Activated CD4-positive, alpha-beta T cell treated with anti-CD3 and anti-CD28 coated beads, Interleukin-2, amount 10 ng/mL, durations not matched to agents 24 days and 14 days (primary cell): ENCODE data around the gene NAB1. TPM values are rescaled to one million over a fixed set of nuclear protein-coding genes. Genes with fewer than 3 reads are reported as not detected.
A peak's percentile ranks its signal among the peaks of the same experiment; 100 is the strongest.
"Not testable (repeated sequence)": the region's sequence is repeated elsewhere in the genome, so short reads cannot be mapped to it uniquely, and the experiment has no call there.

Experiments
- DNase-seq: peaks from one replicate; pipeline ENCODE4 v3.0.0; 2022
- H3K27ac Mint-ChIP-seq: one replicate; pipeline ENCODE4 v1.8.0; 2022; ENCODE audit warnings: mild to moderate bottlenecking, mixed read lengths
- H3K27me3 Mint-ChIP-seq: one replicate; pipeline ENCODE4 v1.8.0; 2022; ENCODE audit warnings: mixed read lengths
- H3K36me3 Mint-ChIP-seq: one replicate; pipeline ENCODE4 v1.8.0; 2022; ENCODE audit warnings: low read depth, mild to moderate bottlenecking, mixed read lengths
- H3K4me1 Mint-ChIP-seq: one replicate; pipeline ENCODE4 v1.8.0; 2021; ENCODE audit warnings: mixed read lengths
- H3K4me3 Mint-ChIP-seq: one replicate; pipeline ENCODE4 v1.8.0; 2022; ENCODE audit warnings: mild to moderate bottlenecking, moderate library complexity, mixed read lengths
- H3K9me3 Mint-ChIP-seq: one replicate; pipeline ENCODE4 v1.8.0; 2021; ENCODE audit warnings: mixed read lengths
- intact Hi-C: fragments of 100-400 bp; cut with micrococcal nuclease; formaldehyde crosslinking; loops from one replicate; pipeline ENCODE4 v1.15.1; 2023
- total RNA-seq: library from RNA; stranded (reverse); gene quantifications from 2 replicates; pipeline ENCODE4 v1.2.3, GENCODE V29; 2022

NAB1 gene, protein sequence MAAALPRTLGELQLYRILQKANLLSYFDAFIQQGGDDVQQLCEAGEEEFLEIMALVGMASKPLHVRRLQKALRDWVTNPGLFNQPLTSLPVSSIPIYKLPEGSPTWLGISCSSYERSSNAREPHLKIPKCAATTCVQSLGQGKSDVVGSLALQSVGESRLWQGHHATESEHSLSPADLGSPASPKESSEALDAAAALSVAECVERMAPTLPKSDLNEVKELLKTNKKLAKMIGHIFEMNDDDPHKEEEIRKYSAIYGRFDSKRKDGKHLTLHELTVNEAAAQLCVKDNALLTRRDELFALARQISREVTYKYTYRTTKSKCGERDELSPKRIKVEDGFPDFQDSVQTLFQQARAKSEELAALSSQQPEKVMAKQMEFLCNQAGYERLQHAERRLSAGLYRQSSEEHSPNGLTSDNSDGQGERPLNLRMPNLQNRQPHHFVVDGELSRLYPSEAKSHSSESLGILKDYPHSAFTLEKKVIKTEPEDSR
- total RNA-seq = 34.1 and 37.4 TPM in 2 replicates

DNA sequence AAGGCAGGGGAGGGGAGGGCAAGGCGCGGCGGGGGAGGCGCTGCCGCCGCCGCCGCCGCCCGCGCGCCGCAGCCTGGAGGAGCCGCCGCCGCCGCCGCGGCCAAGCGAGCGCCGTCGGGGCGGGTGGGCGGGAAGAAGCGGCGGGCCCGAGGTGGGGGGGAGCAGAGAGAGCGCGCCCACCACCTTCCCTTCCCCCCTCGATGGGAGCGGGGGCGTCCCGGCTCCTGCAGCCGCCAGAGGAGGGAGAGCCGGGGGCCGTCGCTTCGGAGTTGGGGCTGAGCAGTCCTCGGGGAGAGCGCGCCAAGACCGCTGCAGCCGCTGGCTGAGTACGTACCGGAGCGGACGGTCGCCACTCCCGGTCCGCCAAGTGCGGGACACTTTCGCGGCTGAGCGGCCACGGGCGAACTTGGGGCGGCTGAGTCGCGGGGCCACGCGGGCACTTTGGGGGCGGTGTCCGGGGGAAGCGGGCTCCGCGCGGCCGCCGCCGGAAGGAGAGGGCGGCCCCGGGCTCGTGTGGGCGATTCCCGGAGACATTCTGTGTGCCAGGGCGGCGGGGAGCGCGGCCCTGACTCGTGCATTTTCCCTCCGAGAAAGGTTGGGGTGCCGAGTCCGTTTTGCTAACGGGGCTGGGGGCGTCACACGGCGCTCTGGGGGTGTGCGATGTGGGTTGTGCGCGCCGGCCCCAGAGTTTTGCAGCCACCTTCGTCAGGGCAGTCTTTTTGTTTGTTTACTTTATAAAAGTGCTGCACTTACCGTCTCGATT is at the start of gene NAB1:
NAB1 (plus strand) TSS at position 49 of the 763 bp plus-strand sequence. CDS start 10,094 bp downstream, outside the sequence.
- H3K4me3 Mint-ChIP-seq = peak within 1 kb of the TSS; percentile 89
- peaks cover 4% of the 10 kb centered on the region for H3K36me3 Mint-ChIP-seq
- peak; percentile 91 for DNase-seq
- intact Hi-C loops = loop anchor here (1.0 to 5.0 kb wide), 8 partner anchors 14 to 363 kb away; partner anchors contain the start of genes GLS, MFSD6, NEMP2 and STAT1
- peak within 1 kb of the TSS; percentile 94 for H3K27ac Mint-ChIP-seq
- H3K27me3 Mint-ChIP-seq = no peaks in the 10 kb centered on the region
- no peaks in the 10 kb centered on the region for H3K9me3 Mint-ChIP-seq
- H3K4me1 Mint-ChIP-seq = peaks cover 36% of the 10 kb centered on the region

DNA sequence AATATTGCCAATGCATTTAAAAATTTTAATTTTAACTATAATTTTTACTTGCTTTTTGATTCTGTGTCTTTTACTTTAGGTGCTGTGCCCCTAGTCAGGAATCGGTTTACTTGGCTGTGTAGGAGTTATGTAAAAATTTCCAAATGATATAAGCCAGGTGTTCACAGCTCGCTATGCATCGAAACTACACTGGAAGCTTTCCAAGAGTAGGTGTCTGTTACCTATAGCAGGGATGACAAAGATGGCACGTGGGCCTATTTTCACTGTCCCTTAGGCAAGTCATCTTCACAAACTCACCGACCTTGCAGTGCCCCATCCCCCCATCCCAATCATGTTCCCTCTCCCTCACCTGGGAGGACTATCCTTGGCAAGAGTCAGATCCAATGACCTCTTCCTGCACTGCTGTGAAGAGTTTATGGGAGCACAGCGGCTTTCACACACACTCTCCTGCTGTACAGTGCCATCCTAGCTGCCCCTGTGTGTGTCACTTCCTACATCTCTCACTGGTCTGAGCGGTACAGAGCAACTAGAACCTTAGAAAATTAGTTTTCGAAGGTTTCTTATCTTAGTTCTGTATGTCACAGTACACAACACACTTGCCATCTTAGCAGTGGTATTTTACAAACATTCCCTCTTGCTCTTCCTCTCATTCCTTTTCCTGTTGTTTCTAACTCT is 49.2 kb upstream of the NAB1 start:
- peaks cover 8% of the 10 kb centered on the region for H3K9me3 Mint-ChIP-seq
- H3K27me3 Mint-ChIP-seq = peaks cover 2% of the 10 kb centered on the region
- H3K4me3 Mint-ChIP-seq = no peak overlapping the region
- DNase-seq = no peak
- no peaks in the 10 kb centered on the region for H3K36me3 Mint-ChIP-seq
- intact Hi-C loops = no loop called here
- peaks cover 14% of the 10 kb centered on the region for H3K4me1 Mint-ChIP-seq
- H3K27ac Mint-ChIP-seq = no peak overlapping the region

DNA sequence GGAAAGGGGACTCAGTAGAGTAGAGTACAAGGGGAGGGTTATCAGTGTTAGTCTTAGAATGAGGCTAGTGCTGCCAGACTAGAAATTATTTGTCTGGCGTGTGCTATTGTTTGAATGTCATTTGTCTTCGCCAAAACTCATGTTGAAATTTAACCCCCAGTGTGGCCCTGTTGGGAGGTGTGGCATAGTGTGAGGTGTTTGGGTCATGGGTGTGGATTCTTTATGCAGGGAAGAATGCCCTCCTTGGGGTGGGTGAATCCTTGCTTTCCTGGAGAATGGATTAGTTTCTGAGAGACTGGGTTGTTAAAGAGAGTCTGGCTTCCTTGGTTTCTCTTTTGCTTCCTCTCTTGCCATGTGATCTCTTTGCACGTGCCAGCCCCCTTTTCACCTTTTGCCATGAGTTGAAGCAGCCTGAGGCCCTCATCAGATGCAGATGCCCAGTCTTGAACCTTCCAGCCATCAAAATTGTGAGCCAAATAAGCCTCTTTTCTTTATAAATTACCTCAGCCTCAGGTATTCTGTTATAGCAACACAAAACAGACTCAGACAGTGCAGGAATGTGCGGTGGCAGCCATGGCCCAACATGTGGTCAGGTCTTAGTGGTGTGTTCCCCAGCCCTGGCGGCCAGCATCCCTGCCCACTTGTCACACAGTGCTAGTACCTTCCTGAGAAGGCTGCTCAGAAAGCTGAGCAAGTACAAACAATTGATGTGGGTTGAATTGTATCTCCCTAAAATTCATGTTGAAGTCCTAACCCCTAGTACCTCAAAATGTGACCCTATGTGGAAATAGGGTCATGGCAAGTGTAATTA is 48.4 kb upstream of the NAB1 start:
- no peaks in the 10 kb centered on the region for H3K36me3 Mint-ChIP-seq
- intact Hi-C loops = no loop called here
- peaks cover 2% of the 10 kb centered on the region for H3K27me3 Mint-ChIP-seq
- H3K9me3 Mint-ChIP-seq = peaks cover 6% of the 10 kb centered on the region
- H3K4me3 Mint-ChIP-seq = no peak overlapping the region
- no peak for DNase-seq
- no peak overlapping the region for H3K27ac Mint-ChIP-seq
- peaks cover 14% of the 10 kb centered on the region for H3K4me1 Mint-ChIP-seq

DNA sequence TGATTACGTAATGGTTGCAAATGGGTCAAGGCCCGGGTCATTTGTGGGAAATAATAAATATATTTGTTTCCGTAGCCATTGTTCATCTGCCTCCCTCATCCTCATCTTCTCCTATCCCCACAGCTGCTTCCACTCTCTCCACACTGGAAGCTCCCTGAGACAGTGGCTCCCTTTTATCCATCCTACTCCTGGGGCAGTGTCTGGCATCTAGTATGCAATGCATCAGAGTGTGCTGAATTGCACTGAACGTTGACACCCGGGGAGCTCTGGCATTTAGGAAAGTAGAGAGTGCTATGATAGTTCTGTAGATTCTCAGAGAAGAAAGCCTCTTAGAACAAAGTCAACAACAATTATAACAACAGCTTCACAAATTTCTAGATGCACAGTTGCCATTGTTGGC is 45.5 kb upstream of the NAB1 start:
- Mint-ChIP-seq H3K27me3 (peaks cover 2% of the 10 kb centered on the region), H3K4me3 (no peak overlapping the region), H3K9me3 (peaks cover under 1% of the 10 kb centered on the region), H3K4me1 (peaks cover 17% of the 10 kb centered on the region), H3K36me3 (no peaks in the 10 kb centered on the region), H3K27ac (no peak overlapping the region)
- intact Hi-C loops = no loop called here
- no peak for DNase-seq

DNA sequence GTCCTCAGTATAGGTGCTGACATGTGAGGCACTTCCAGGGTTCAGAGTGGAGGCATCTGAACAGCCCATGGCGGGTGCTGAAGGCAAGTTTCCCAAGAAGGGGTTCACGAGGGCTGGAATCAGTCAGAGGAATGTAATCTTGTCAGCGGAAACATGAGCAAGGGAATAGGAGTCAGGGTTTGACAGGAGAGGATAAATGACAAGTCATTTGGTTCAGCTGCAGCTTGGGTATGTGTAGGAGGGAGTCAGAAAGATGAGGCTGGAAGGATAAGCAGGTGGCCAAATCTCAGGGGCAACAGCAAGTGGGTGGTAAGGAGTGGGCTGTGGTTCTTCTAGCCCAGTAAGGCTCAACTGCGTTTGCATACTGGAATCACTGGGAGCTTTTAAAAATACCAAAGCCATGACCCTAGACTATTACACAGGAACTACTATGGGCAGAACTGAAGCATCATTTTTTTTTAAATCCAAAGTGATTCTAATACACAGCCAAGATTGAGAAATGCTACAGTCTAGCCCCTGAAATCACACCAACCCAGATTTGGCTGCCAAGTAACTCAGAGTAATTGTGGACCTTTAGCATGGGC is 41.8 kb upstream of the NAB1 start:
- Mint-ChIP-seq H3K4me1 (peaks cover 5% of the 10 kb centered on the region), H3K27me3 (peaks cover 2% of the 10 kb centered on the region), H3K36me3 (no peaks in the 10 kb centered on the region), H3K27ac (no peak overlapping the region), H3K9me3 (peaks cover 13% of the 10 kb centered on the region), H3K4me3 (no peak overlapping the region)
- intact Hi-C loops = no loop called here
- DNase-seq = no peak

DNA sequence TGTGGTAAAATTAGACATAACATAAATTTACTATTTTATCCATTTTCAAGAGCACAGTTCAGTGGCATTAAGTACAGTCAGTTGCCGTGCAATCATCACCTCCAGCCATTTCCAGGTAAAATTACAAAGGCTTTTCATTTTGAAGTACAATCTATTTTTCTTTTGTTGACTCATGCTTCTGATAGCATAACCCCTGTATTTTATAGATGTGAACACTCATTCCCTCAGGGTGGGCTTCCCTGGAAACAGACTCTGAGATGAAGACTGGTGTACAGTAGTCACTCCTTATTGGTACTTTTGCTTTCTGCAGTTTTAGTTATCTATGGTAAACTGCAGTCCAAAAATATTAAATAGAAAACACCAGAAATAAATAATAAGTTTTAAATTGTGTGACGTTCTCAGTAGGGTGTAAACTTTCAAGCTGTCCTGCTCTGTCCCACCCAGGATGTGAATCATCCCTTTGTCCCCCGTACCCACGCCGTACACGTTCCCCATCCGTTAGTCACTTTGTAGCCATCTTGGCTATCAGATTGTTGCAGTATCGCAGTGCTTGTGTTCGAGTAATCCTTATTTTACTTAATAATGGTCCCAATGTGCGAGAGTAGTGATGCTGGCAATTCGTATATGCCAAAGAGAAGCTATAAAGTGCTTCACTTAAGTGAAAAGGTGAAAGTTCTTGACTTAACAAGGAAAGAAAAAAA is 41.1 kb upstream of the NAB1 start:
- no peak overlapping the region for H3K4me3 Mint-ChIP-seq
- H3K9me3 Mint-ChIP-seq = peaks cover 13% of the 10 kb centered on the region
- H3K36me3 Mint-ChIP-seq = no peaks in the 10 kb centered on the region
- H3K27me3 Mint-ChIP-seq = peaks cover 2% of the 10 kb centered on the region
- H3K27ac Mint-ChIP-seq = no peak overlapping the region
- intact Hi-C loops = no loop called here
- DNase-seq = no peak
- H3K4me1 Mint-ChIP-seq = peaks cover 5% of the 10 kb centered on the region

DNA sequence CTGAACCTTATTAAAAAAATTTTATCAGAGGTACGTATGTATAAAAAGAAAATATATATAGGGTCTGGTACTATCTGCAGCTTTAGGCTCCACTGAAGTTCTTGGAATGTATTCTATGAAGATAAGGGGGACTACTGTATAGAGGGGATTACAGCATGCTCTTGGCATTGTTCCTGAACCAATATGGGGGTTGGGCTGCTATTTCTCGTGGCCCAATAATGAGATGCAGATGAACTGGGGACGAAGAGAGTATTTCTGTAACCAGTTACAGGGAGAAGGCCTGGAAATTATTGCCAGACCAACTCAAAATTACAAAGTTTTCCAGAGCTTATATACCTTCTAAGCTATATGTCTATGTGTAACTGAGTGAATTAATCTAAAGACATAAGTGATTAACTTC is 40.0 kb upstream of the NAB1 start:
- H3K27ac Mint-ChIP-seq, H3K4me1 Mint-ChIP-seq, intact Hi-C loops, H3K36me3 Mint-ChIP-seq, H3K27me3 Mint-ChIP-seq, H3K4me3 Mint-ChIP-seq, DNase-seq: not testable (repeated sequence)
- peaks cover 13% of the 10 kb centered on the region for H3K9me3 Mint-ChIP-seq

DNA sequence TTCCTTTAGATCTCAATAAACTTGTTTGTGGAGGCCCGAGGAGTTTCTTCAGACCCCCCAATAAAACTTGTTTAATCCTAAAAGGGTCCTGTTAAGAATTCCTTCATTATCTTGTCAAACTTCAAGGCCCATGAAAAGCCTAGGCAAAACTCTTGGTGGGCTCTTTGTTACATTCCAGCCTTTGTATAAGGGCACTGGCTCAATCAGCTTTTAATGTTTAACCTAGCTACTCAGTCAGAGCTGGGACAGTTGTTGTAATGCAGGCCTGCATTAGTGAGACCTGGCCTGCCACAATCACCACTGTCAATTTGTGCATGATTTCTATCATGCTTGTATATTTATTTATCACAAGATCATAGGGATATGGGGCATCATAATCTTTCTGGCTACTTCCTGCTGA is 39.5 kb upstream of the NAB1 start:
- H3K4me3 Mint-ChIP-seq, DNase-seq, H3K27me3 Mint-ChIP-seq, intact Hi-C loops, H3K27ac Mint-ChIP-seq, H3K4me1 Mint-ChIP-seq, H3K36me3 Mint-ChIP-seq: not testable (repeated sequence)
- peaks cover 13% of the 10 kb centered on the region for H3K9me3 Mint-ChIP-seq

DNA sequence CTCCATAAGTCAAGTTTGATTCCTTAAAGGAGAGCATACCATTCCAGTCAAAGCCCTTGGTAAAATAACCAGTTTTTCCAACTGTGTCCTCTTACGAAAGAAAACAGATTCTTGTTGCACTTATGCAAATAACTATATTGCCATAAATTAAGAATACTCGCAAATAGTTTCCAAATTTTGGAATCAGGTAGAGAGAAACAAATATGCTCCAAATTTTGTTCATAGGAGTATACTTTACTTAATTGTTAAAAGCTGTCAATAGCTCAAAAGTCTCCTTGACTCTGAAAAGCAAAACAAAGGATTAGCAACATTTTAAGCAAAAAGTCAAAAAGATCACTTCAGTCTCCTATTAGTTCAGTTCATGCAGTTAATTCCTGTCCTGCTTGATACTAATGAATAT is 38.4 kb upstream of the NAB1 start:
- H3K27ac Mint-ChIP-seq, H3K36me3 Mint-ChIP-seq: not testable (repeated sequence)
- peaks cover 13% of the 10 kb centered on the region for H3K9me3 Mint-ChIP-seq

DNA sequence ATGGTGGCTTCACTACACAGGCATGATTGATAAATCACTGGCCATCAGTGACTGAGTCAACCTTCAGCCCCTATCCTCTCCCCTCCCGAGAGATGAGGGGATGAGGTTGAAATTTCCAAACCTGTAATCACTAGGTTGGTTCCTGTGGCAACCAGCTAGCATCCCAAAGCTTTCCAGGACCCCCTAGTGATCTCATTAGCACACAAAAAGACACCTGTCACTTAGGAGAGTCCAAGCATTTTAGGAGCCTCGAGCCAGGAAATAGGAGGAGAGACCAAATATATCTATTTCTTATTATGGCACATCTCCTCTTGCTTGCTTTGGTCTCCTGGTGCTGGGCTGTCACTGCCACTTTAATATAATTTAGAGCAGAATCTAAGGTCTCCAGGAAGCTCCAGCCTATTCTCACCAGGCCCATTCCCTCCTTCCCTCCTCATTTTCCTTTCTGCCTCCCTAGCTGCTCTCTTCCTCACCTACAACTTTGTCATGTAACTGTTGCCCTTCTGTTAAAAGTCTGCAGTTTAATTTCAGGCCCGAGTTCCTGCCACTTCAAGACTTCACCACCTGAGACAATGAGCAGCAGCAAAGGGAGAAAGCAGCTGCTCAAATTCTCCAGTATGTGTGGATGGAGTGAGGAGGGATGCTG is 33.2 kb upstream of the NAB1 start:
- Mint-ChIP-seq H3K36me3 (no peaks in the 10 kb centered on the region), H3K4me3 (no peak overlapping the region)

More for the DNA sequence above, 38.4 kb upstream of the NAB1 start:
- H3K4me1 Mint-ChIP-seq, DNase-seq, intact Hi-C loops, H3K4me3 Mint-ChIP-seq, H3K27me3 Mint-ChIP-seq: not testable (repeated sequence)

DNA sequence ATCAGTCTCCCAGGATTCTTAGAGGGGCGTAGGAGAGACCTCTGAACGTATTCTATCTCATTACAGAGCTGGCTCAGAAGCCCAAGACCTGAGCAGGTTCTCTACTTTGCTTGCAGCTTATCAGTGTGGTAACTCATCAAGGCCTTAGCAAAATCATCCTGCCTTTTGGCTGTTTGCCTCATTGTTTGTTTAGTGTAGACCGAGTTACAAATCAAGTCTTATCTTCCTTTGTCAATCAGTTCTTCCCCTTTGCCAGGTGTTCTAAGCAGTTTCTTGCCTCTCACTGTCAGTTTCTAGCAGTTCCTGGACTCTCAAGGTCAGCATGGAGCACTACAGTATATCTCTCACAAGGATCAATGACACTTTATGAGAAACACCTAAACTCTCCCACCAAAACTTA is 30.9 kb upstream of the NAB1 start:
- intact Hi-C loops = no loop called here
- no peak for DNase-seq
- Mint-ChIP-seq H3K4me1 (no peaks in the 10 kb centered on the region), H3K27ac (no peak overlapping the region), H3K36me3 (no peaks in the 10 kb centered on the region), H3K4me3 (no peak overlapping the region), H3K27me3 (no peaks in the 10 kb centered on the region), H3K9me3 (peaks cover 5% of the 10 kb centered on the region)

More for the DNA sequence above, 33.2 kb upstream of the NAB1 start:
- intact Hi-C loops = no loop called here
- Mint-ChIP-seq H3K27ac (no peak overlapping the region), H3K9me3 (peaks cover 10% of the 10 kb centered on the region), H3K4me1 (no peaks in the 10 kb centered on the region), H3K27me3 (no peaks in the 10 kb centered on the region)
- DNase-seq = no peak

DNA sequence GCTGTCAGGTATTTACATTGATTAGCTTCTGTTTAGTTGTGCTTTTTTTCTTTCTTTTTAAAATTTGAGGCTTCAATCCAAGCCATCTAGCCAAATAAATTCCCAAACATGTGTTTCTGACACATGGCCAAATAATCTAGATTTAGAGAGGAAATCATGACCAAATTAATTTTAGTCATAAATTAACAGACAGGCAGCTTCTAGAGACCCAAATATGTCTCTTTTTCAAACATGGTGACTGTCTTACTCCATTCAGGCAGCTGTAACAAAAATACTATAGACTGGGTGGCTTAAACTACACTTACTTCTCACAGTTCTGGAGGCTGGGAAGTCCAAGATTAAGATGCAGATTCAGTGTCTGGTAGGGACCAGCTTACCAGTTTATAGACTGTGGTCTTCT is 23.2 kb upstream of the NAB1 start:
- Mint-ChIP-seq H3K9me3 (peaks cover 8% of the 10 kb centered on the region), H3K4me1 (peaks cover 10% of the 10 kb centered on the region), H3K4me3 (no peak overlapping the region), H3K36me3 (no peaks in the 10 kb centered on the region), H3K27ac (no peak overlapping the region), H3K27me3 (peaks cover 3% of the 10 kb centered on the region)
- intact Hi-C loops = no loop called here
- DNase-seq = peak; percentile 17
